Sigmoid colon (tissue), 4 donors: ENCODE measurements around the gene AIRE.

Experiments
- EP300 ChIP-seq, 4 donors: sonication (generic); formaldehyde crosslinking; IDR thresholded peaks; one replicate each; pipeline ENCODE4 v1.6.1; 2017; ENCODE audit warnings: antibody characterized with exemption in 4 of 4
- POLR2A ChIP-seq, 2 donors: fragments of 450-650 bp; IDR thresholded peaks; one replicate each; pipeline ENCODE4 v1.6.1; 2016; ENCODE audit warnings: antibody characterized with exemption in 2 of 2, mild to moderate bottlenecking in 2 of 2, moderate library complexity in 2 of 2
- POLR2AphosphoS5 ChIP-seq, 4 donors: sonication (generic); formaldehyde crosslinking; IDR thresholded peaks; one replicate each; pipeline ENCODE4 v1.6.1; 2017; ENCODE audit warnings: antibody characterized with exemption in 4 of 4
- TF ChIP-seq, protein P1 (sequence below), 4 experiments: fragments of 450-650 bp in 3 of 4; fragments of 200-600 bp in 1 of 4; IDR thresholded peaks; one replicate each; pipeline ENCODE4 v1.5.1; 2016 to 2019; ENCODE audit warnings: antibody characterized with exemption in 4 of 4, mild to moderate bottlenecking in 3 of 4, moderate library complexity in 2 of 4

DNA sequence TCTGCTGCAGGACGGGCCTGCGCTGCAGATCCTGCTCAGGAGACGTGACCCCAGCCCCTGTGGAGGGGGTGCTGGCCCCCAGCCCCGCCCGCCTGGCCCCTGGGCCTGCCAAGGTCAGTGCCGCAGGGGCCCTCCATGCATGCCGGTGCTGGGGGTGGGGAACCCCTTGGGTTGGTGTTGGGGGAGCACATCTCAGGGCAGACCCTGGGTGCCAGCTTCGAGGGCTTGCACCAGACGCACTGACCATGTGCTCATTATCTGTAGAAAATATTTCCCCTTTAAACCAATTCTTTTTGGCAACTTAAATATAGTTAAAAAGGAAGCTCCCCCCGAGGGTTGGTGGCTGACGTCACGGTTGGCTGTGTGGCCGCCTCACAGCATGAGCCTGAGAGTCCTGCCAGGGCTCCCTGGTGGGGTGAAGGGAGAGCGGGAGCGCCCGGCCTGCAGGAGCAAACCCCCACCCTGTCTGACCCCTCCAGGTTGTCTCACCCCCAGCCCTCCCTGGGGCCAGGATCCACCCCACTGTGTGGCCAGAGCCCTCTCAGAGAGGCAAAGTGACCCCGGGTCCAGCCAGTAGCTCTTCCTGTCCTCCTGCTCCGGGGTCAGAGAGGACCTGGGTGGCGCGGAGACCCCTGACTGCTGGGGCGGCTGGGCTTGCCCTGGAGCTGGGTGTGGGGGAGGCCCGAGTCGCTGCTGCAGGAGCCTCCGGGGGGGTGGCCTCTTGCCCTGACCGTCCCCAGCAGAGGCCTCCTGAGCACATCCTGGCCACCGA, 8.9 kb downstream of the AIRE start:
- TF ChIP-seq POLR2A (IDR thresholded peaks at IDR 0.05) (no peak), POLR2AphosphoS5 (IDR thresholded peaks at IDR 0.05) (no peak), EP300 (IDR thresholded peaks at IDR 0.05) (no peak)
- TF ChIP-seq, protein P1, sequence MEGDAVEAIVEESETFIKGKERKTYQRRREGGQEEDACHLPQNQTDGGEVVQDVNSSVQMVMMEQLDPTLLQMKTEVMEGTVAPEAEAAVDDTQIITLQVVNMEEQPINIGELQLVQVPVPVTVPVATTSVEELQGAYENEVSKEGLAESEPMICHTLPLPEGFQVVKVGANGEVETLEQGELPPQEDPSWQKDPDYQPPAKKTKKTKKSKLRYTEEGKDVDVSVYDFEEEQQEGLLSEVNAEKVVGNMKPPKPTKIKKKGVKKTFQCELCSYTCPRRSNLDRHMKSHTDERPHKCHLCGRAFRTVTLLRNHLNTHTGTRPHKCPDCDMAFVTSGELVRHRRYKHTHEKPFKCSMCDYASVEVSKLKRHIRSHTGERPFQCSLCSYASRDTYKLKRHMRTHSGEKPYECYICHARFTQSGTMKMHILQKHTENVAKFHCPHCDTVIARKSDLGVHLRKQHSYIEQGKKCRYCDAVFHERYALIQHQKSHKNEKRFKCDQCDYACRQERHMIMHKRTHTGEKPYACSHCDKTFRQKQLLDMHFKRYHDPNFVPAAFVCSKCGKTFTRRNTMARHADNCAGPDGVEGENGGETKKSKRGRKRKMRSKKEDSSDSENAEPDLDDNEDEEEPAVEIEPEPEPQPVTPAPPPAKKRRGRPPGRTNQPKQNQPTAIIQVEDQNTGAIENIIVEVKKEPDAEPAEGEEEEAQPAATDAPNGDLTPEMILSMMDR (IDR thresholded peaks at IDR 0.05), result no peak
